ENCODE results near the gene RTN4R. TPM values are rescaled to one million over a fixed set of nuclear protein-coding genes. Genes with fewer than 3 reads are reported as not detected.
A peak's percentile ranks its signal among the peaks of the same experiment; 100 is the strongest.

RTN4R gene
- total and polyA plus RNA-seq, 3 donors from 2014 or later, result 2.1 to 6.1 (median 5.1) TPM

DNA sequence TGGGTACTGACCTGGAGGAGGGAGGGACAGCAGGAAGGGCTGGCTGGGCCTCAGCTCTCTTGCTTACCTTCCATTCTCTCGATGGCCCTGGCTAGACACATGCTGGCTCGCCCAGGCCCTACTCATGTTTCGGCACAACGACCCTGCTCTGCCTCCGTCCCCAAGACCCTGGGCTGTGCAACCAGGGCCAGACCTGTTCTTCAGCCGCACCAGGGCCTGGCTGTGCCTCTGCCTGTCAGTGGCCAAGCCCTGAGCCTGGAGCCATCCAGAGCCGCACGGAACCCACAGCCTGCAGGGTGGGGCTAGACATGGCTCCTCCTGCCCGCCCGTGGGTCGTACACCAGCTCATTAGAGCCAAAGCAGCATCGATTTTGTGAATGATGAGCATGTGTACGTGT is 47.5 kb downstream of the RTN4R start:
- WGBS, 2 donors, result 87 to 96% methylated on average over 5 to 13 of the region's 13 CpGs
- Histone ChIP-seq H3K36me3 (ENCODE audit: low read depth, missing control alignments) (no peaks in the 10 kb centered on the region), H3K4me1 (no peaks in the 10 kb centered on the region), H3K4me3 (no peak overlapping the region), H3K9me3 (no peaks in the 10 kb centered on the region), H3K27ac (no peak overlapping the region), H3K27me3 (no peaks in the 10 kb centered on the region)
- intact Hi-C loops (cut with DNase I; ENCODE audit: low total_unique reads), result no loop called here
- TF ChIP-seq, protein P1, sequence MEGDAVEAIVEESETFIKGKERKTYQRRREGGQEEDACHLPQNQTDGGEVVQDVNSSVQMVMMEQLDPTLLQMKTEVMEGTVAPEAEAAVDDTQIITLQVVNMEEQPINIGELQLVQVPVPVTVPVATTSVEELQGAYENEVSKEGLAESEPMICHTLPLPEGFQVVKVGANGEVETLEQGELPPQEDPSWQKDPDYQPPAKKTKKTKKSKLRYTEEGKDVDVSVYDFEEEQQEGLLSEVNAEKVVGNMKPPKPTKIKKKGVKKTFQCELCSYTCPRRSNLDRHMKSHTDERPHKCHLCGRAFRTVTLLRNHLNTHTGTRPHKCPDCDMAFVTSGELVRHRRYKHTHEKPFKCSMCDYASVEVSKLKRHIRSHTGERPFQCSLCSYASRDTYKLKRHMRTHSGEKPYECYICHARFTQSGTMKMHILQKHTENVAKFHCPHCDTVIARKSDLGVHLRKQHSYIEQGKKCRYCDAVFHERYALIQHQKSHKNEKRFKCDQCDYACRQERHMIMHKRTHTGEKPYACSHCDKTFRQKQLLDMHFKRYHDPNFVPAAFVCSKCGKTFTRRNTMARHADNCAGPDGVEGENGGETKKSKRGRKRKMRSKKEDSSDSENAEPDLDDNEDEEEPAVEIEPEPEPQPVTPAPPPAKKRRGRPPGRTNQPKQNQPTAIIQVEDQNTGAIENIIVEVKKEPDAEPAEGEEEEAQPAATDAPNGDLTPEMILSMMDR (IDR thresholded peaks at IDR 0.05), result no peak
- TF ChIP-seq POLR2A (IDR thresholded peaks at IDR 0.05), result no peak
- no peak for DNase-seq

DNA sequence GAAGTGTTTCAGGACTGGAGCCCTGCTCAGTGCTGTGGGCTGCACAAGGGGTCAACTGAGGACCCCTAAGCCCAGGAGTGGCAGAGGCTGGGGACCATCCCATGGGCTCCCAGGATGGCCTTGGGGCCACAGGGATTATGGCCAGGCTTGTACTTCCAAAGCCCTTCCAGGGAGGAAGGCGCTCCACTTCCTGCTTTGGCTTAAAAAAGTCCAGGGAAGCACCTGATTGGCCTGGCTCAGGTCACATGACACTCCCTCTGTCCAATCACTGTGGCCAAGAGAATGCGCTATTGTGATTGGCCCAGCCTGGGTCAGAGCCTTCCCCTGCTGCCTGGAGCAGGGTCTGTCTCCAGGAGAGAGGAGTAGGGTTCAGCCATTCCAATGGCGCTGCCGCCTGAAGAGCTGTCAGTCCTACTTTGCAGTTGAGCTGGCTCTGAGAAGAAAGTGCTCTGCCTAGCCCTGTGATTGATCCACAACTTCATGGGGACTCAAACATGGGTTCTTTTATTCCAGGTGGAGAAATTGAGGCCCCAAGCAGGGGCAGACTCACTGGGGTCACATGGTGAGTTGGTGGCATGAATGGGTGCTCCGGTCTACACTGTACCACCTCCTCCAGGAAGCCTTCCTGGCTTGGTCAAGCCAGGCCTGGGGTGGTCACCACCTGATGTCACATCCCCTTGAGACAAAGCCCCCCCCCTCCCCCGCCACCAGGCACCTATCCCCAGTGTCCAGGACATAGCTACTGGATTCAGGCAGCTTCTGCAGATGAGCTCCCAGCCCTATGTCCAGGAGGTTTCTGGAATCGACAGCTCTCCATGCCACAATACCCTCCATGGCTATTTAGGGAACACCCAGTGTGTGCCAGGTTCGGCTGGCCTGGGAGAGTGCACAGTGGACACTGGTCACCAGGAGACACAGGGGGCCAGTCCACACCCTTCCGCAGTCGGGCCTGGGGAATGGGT is 48.2 kb downstream of the RTN4R start:
- whole genome bisulfite sequencing, 2 donors, result 80 to 86% methylated on average over 5 to 10 of the region's 10 CpGs
- H3K36me3 ChIP-seq (ENCODE audit: low read depth, missing control alignments), result no peaks in the 10 kb centered on the region
- no peak for TF ChIP-seq POLR2A (IDR thresholded peaks at IDR 0.05)
- TF ChIP-seq, protein P1 (IDR thresholded peaks at IDR 0.05), result no peak
- H3K4me3 ChIP-seq, result no peak overlapping the region
- no peaks in the 10 kb centered on the region for H3K4me1 ChIP-seq
- intact Hi-C loops (cut with DNase I; ENCODE audit: low total_unique reads), result no loop called here
- DNase-seq, result peak; percentile 68
- H3K27ac ChIP-seq, result no peak overlapping the region
- H3K9me3 ChIP-seq, result no peaks in the 10 kb centered on the region
- H3K27me3 ChIP-seq, result no peaks in the 10 kb centered on the region

DNA sequence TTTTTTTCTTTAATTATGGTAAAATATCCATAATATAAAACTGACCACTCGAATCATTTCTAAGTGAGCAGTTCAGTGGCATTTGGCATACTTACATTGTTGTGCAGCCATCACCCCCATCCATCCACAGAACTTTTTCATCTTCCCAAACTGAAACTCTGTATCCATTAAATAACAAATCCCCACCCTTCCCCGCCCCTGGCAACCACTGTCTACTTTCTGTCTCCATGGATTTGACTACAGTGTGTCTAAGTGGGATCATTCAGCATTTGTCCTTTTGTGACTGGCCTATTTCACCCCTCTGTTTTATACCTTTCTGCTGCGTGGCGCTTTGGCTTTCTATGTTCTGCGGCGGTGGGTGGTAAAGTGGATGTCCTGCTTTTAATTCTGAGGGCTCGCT is 49.1 kb downstream of the RTN4R start:
- TF ChIP-seq POLR2A (IDR thresholded peaks at IDR 0.05), result no peak
- TF ChIP-seq, protein P1 (IDR thresholded peaks at IDR 0.05), result no peak
- H3K36me3 ChIP-seq (ENCODE audit: low read depth, missing control alignments), result no peaks in the 10 kb centered on the region
- DNase-seq, result peak; percentile 77
- intact Hi-C loops (cut with DNase I; ENCODE audit: low total_unique reads), result no loop called here
- no peak overlapping the region for H3K4me3 ChIP-seq
- WGBS, 2 donors, result 54 to 56% methylated on average over 7 of the region's 7 CpGs
- no peaks in the 10 kb centered on the region for H3K9me3 ChIP-seq
- H3K27me3 ChIP-seq, result no peaks in the 10 kb centered on the region
- no peak overlapping the region for H3K27ac ChIP-seq
- H3K4me1 ChIP-seq, result no peaks in the 10 kb centered on the region

DNA sequence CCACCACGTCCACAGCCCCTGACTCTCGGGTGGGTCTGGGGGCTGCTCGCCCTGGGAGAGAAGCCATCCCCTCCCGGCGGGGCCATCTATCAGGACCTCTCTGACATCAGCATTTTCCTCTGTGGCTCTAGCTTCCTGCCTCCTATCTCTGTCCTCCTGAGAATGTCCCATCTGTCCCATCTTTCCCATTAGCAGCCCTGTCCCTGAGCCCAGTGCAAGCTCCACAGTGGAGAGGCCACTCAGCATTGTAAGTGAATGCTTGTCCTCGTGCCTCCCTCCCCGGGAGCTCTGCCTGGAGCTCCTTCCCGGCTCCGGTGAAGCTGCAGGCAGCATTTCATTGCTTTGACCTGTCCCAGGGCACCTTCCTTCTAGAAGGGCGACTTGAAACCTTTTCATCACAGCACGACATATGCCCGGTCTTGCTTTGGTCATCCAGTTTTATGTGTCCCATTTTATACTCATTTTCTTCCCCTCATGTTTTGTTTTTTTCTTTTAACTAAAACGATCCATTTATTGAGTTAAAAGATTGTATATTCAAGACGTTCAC is 49.7 kb downstream of the RTN4R start:
- H3K4me1 ChIP-seq, result no peaks in the 10 kb centered on the region
- no peak overlapping the region for H3K4me3 ChIP-seq
- no peaks in the 10 kb centered on the region for H3K36me3 ChIP-seq (ENCODE audit: low read depth, missing control alignments)
- intact Hi-C loops (cut with DNase I; ENCODE audit: low total_unique reads), result no loop called here
- no peak for TF ChIP-seq POLR2A (IDR thresholded peaks at IDR 0.05)
- TF ChIP-seq, protein P1 (IDR thresholded peaks at IDR 0.05), result no peak
- no peak overlapping the region for H3K27ac ChIP-seq
- DNase-seq, result no peak
- H3K9me3 ChIP-seq, result no peaks in the 10 kb centered on the region
- no peaks in the 10 kb centered on the region for H3K27me3 ChIP-seq
- WGBS, 2 donors, result 66 to 68% methylated on average over 14 of the region's 14 CpGs

All from testis (tissue), 3 donors.